ENCODE results near the gene LRRC3. TPM values are rescaled to one million over a fixed set of nuclear protein-coding genes. Genes with fewer than 3 reads are reported as not detected.

Gene LRRC3
- total RNA-seq, 1 donor from 2014 or later, result 10.1 TPM

- Mint-ChIP-seq H3K27ac (ENCODE audit: unreplicated experiment) (no peak overlapping the region), H3K9me3 (peaks cover 12% of the 10 kb centered on the region), H3K4me3 (peak overlapping the region; percentile 49), H3K36me3 (ENCODE audit: low read depth) (peaks cover 25% of the 10 kb centered on the region), H3K4me1 (peaks cover 11% of the 10 kb centered on the region), H3K27me3 (ENCODE audit: low read depth) (no peaks in the 10 kb centered on the region)
- peak; percentile 67 for TF ChIP-seq CTCF (conservative IDR thresholded peaks at IDR 0.05)
- peak; percentile 44 for DNase-seq (ENCODE audit: low read depth, low spot score)
Observed at GRCh38 chr21:44487831-44488230, 32.5 kb downstream of the LRRC3 start.

- Mint-ChIP-seq H3K27ac (ENCODE audit: unreplicated experiment) (no peak overlapping the region), H3K36me3 (ENCODE audit: low read depth) (peaks cover 32% of the 10 kb centered on the region), H3K4me1 (peaks cover 5% of the 10 kb centered on the region), H3K27me3 (ENCODE audit: low read depth) (no peaks in the 10 kb centered on the region), H3K9me3 (peaks cover 15% of the 10 kb centered on the region), H3K4me3 (no peak overlapping the region)
- no peak for DNase-seq (ENCODE audit: low read depth, low spot score)
- peak; percentile 41 for TF ChIP-seq CTCF (conservative IDR thresholded peaks at IDR 0.05)
Observed at GRCh38 chr21:44489962-44490361, 34.7 kb downstream of the LRRC3 start.

DNA sequence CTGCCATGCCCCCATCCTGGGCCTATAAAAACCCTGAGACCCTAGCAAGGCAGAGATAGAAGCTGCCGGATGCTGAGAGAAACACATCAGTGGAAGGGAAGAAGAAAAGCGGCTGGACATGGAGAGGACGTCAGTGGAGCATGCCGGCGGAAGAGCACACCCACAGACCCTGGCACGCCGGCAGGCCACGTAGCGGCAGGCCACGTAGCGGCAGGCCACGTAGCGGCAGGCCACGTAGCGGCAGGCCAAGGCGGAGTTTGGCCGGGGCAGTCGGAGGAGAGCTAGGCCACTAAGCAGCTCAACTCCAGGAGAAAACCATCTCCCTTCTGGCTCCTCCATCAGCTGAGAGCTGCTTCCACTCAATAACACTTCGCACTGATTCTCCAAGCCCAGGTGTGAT, 35.1 kb downstream of the LRRC3 start:
- TF ChIP-seq CTCF (conservative IDR thresholded peaks at IDR 0.05), result no peak
- H3K4me1 Mint-ChIP-seq, result peaks cover under 1% of the 10 kb centered on the region
- no peak for DNase-seq (ENCODE audit: low read depth, low spot score)
- H3K4me3 Mint-ChIP-seq, result no peak overlapping the region
- H3K9me3 Mint-ChIP-seq, result peaks cover 15% of the 10 kb centered on the region
- peaks cover 33% of the 10 kb centered on the region for H3K36me3 Mint-ChIP-seq (ENCODE audit: low read depth)
- H3K27ac Mint-ChIP-seq (ENCODE audit: unreplicated experiment), result no peak overlapping the region
- H3K27me3 Mint-ChIP-seq (ENCODE audit: low read depth), result no peaks in the 10 kb centered on the region

DNA sequence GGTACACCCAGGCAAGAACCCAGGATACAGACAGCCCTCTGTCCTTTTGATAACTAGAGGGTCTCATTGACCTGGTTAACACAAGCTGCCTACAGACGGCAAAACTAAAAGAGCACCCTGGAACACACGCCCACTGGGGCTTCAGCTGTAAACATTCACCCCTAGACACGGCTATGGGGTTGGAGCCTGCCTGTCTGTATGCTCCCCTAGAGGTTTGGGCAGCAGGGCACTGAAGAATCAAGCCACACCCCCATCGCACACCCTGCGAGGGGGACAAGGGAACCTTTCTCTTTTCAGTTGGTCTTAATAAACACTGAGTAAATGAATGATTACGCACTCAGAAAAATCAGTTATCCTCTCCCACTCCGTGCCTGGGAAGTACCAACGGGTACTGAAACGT, 35.5 kb downstream of the LRRC3 start:
- no peak for TF ChIP-seq CTCF (conservative IDR thresholded peaks at IDR 0.05)
- no peaks in the 10 kb centered on the region for H3K27me3 Mint-ChIP-seq (ENCODE audit: low read depth)
- H3K9me3 Mint-ChIP-seq, result peaks cover 15% of the 10 kb centered on the region
- peaks cover 36% of the 10 kb centered on the region for H3K36me3 Mint-ChIP-seq (ENCODE audit: low read depth)
- H3K4me1 Mint-ChIP-seq, result no peaks in the 10 kb centered on the region
- H3K4me3 Mint-ChIP-seq, result no peak overlapping the region
- H3K27ac Mint-ChIP-seq (ENCODE audit: unreplicated experiment), result no peak overlapping the region
- no peak for DNase-seq (ENCODE audit: low read depth, low spot score)

- H3K4me1 Mint-ChIP-seq, result peaks cover 8% of the 10 kb centered on the region
- TF ChIP-seq CTCF (conservative IDR thresholded peaks at IDR 0.05), result no peak
- H3K36me3 Mint-ChIP-seq (ENCODE audit: low read depth), result peaks cover 36% of the 10 kb centered on the region
- no peak overlapping the region for H3K27ac Mint-ChIP-seq (ENCODE audit: unreplicated experiment)
- DNase-seq (ENCODE audit: low read depth, low spot score), result no peak
- H3K27me3 Mint-ChIP-seq (ENCODE audit: low read depth), result no peaks in the 10 kb centered on the region
- H3K4me3 Mint-ChIP-seq, result no peak overlapping the region
- H3K9me3 Mint-ChIP-seq, result peaks cover 15% of the 10 kb centered on the region
Observed at GRCh38 chr21:44492567-44493385, 37.5 kb downstream of the LRRC3 start.

Data from neural crest cell (in vitro differentiated cells).